Fibroblast of lung (primary cell): ENCODE results near the gene TMEM184A.

Experiments used
- CTCF ChIP-seq, 2 donors: IDR thresholded peaks in 1 of 2; conservative IDR thresholded peaks in 1 of 2; 1 replicate in 1 of 2; 2 replicates in 1 of 2; pipeline ENCODE4 v1.5.1; 2011 to 2012; ENCODE audit warnings: low read length in 2 of 2, control low read depth in 1 of 2, inconsistent platforms in 1 of 2, low read depth in 1 of 2, mild to moderate bottlenecking in 1 of 2
- EZH2 ChIP-seq: IDR thresholded peaks from 2 replicates; pipeline ENCODE4 v1.5.1; 2012; ENCODE audit warnings: low read length, control low read depth, mild to moderate bottlenecking; ENCODE audit errors: missing control alignments

GRCh38 chr7:1492640-1493039 is 63.4 kb downstream of the TMEM184A start:
- TF ChIP-seq CTCF (conservative IDR thresholded peaks at IDR 0.05 in 1 of 2, IDR thresholded peaks at IDR 0.05 in 1 of 2; ENCODE audit: low read depth in 1 of 2, low read length in 2 of 2), result no peak
- TF ChIP-seq EZH2, result no peak
